ENCODE results near the gene FAF1.
A peak's percentile ranks its signal among the peaks of the same experiment; 100 is the strongest.
"Not testable (repeated sequence)": the region's sequence is repeated elsewhere in the genome, so short reads cannot be mapped to it uniquely, and the experiment has no call there.

FAF1 gene

DNA sequence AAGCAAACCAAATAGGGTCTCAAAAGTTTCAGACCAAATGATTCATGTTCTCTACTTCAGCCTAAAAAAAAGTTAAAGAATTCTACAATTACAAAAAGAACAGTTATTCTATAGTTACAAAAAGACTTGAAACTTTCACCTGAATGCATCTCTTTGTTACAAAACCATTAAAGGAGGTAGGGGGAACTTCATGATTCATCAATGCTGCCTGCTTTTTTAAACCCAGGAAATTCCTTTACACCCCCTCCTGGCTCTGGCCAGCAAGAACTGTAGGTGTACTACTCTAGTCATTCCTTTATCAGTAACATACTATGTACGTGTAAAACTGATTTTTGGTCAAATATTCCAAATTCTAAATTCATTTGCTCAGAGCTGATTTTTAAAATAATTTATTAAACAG, 5.0 kb downstream of the FAF1 start:
- peaks cover 3% of the 10 kb centered on the region; the same call in 1 of the 2 replicates for H3K36me3 ChIP-seq (ENCODE audit: control insufficient read depth, insufficient read depth, low read length)

DNA sequence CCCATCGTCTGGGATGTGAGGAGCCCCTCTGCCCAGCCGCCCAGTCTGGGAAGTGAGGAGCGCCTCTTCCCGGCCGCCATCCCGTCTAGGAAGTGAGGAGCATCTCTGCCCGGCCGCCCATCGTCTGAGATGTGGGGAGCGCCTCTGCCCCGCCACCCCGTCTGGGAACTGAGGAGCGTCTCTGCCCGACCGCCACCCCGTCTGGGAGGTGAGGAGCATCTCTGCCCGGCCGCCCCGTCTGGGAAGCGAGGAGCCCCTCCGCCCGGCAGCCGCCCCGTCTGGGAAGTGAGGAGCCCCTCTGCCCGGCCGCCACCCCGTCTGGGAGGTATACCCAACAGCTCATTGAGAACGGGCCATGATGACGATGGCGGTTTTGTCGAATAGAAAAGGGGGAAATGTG, 7.5 kb downstream of the FAF1 start:
- not testable (repeated sequence) for H3K36me3 ChIP-seq (ENCODE audit: control insufficient read depth, insufficient read depth, low read length); H3K9me3 ChIP-seq (ENCODE audit: control insufficient read depth, insufficient read depth, low read length); H3K9ac ChIP-seq (ENCODE audit: low read depth, low read length); H3K27me3 ChIP-seq (ENCODE audit: control insufficient read depth, insufficient read depth, low read length); H3K4me1 ChIP-seq (ENCODE audit: control insufficient read depth, insufficient read depth, low read length); H3K4me3 ChIP-seq (ENCODE audit: low read depth, low read length); H3K27ac ChIP-seq (ENCODE audit: low read depth, low read length)

More for the DNA sequence above, 5.0 kb downstream of the FAF1 start:
- no peaks in the 10 kb centered on the region for H3K27me3 ChIP-seq (ENCODE audit: control insufficient read depth, insufficient read depth, low read length)
- no peak overlapping the region for H3K4me3 ChIP-seq (ENCODE audit: low read depth, low read length)
- H3K9me3 ChIP-seq (ENCODE audit: control insufficient read depth, insufficient read depth, low read length) = no peaks in the 10 kb centered on the region
- H3K27ac ChIP-seq (ENCODE audit: low read depth, low read length) = peak overlapping the region; percentile 53
- H3K9ac ChIP-seq (ENCODE audit: low read depth, low read length) = no peak overlapping the region
- H3K4me1 ChIP-seq (ENCODE audit: control insufficient read depth, insufficient read depth, low read length) = 0 out of 2 replicates have a peak, but pooled peaks cover 4% of the 10 kb centered on the region

DNA sequence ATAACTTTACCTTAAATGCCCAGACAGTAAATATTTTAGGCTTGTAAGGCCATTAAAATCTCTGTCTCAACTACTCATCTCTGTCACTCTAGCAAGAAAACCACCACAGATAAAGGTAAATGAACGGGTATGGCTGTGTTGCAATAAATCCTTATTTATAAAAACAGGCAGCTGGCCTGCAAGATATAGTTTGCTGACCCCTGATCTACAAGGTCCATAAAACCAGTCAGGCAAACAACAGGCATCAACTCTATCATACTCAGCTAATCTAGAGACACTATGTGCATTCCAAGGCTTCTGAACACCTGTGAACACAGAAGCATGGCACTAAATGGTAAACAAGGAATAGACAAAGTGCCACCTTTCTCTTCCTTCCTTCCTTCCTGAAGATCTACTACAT, 9.7 kb downstream of the FAF1 start:
- Histone ChIP-seq H3K4me3 (ENCODE audit: low read depth, low read length) (no peak overlapping the region), H3K9ac (ENCODE audit: low read depth, low read length) (no peak overlapping the region), H3K36me3 (ENCODE audit: control insufficient read depth, insufficient read depth, low read length) (peaks cover under 1% of the 10 kb centered on the region; the same call in 1 of the 2 replicates), H3K27ac (ENCODE audit: low read depth, low read length) (no peak overlapping the region), H3K9me3 (ENCODE audit: control insufficient read depth, insufficient read depth, low read length) (no peaks in the 10 kb centered on the region), H3K27me3 (ENCODE audit: control insufficient read depth, insufficient read depth, low read length) (no peaks in the 10 kb centered on the region), H3K4me1 (ENCODE audit: control insufficient read depth, insufficient read depth, low read length) (no peaks in the 10 kb centered on the region)

DNA sequence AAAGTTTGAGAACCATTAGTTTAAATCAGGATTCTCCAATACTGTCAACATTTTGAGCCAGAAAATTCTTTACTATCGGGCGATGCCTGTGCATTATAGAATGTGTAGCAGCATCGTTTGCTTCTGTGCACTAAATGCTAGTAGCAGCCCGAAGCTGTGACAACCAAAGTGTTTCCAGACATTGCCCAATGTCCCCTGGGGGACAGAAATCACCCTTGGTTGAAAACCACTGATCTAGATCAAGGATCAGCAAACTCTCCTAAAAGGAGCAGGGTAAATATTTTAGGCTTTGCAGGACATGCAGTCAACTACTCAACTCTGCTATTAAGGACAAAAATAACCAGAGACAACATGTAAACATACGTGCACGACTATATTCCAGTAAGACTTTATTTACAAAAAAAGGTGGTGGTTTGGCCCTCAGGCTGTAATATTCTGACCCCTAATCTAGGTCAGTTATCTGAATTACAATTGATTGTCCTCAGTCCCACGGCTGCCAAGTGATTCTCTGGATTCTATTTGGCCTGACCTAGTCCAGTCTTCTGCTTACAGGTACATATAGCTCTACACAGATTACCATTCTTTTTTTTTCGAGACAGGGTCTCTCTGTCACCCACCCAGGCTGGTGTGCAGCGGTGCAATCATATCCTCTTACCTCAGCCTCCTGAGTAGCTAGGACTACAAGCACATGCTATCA, 10.6 kb downstream of the FAF1 start:
- Histone ChIP-seq H3K36me3 (ENCODE audit: control insufficient read depth, insufficient read depth, low read length) (no peaks in the 10 kb centered on the region), H3K27ac (ENCODE audit: low read depth, low read length) (no peak overlapping the region), H3K4me1 (ENCODE audit: control insufficient read depth, insufficient read depth, low read length) (no peaks in the 10 kb centered on the region), H3K9ac (ENCODE audit: low read depth, low read length) (no peak overlapping the region), H3K4me3 (ENCODE audit: low read depth, low read length) (no peak overlapping the region), H3K27me3 (ENCODE audit: control insufficient read depth, insufficient read depth, low read length) (no peaks in the 10 kb centered on the region), H3K9me3 (ENCODE audit: control insufficient read depth, insufficient read depth, low read length) (no peaks in the 10 kb centered on the region)

DNA sequence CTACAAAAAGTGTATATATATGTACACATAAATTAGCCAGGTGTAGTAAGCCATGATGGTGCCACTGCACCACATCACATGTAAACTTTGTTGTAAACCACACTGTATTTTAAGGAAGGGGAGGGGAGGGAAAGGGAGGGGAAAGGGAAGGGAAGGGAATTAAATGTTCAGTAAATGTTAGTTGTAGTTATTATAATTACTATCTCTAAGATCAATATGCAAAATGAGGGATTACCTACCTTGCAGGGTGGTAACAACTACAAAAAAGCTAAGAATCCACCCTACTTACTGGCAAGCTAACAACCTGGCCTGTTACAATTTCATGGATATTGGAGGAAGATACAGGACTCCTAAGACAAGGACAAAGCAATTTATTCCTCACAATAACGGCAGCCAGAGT, 17.7 kb downstream of the FAF1 start:
- Histone ChIP-seq H3K27me3 (ENCODE audit: control insufficient read depth, insufficient read depth, low read length) (no peaks in the 10 kb centered on the region), H3K27ac (ENCODE audit: low read depth, low read length) (no peak overlapping the region), H3K4me1 (ENCODE audit: control insufficient read depth, insufficient read depth, low read length) (no peaks in the 10 kb centered on the region), H3K4me3 (ENCODE audit: low read depth, low read length) (no peak overlapping the region), H3K9me3 (ENCODE audit: control insufficient read depth, insufficient read depth, low read length) (no peaks in the 10 kb centered on the region), H3K9ac (ENCODE audit: low read depth, low read length) (no peak overlapping the region), H3K36me3 (ENCODE audit: control insufficient read depth, insufficient read depth, low read length) (no peaks in the 10 kb centered on the region)

DNA sequence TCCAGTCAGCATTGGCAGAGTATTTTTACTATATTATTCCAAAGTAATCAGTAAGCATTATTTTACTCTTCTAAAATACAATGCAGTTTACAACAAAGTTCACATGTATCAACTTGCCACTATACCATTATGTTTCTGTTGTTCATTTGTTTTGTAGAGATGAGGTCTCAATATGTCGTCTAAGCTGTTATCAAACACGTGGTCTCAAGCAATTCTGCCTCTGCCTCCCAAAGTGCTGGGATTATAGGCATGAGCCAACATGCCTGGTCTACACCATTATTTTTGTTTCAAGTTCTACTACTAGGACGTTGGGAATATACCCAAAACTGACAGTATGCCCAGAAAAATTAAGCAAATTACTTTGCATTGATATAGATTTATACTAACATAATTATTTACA, 19.8 kb downstream of the FAF1 start:
- Histone ChIP-seq H3K9me3 (ENCODE audit: control insufficient read depth, insufficient read depth, low read length) (no peaks in the 10 kb centered on the region), H3K4me1 (ENCODE audit: control insufficient read depth, insufficient read depth, low read length) (peaks cover 11% of the 10 kb centered on the region), H3K27me3 (ENCODE audit: control insufficient read depth, insufficient read depth, low read length) (no peaks in the 10 kb centered on the region), H3K4me3 (ENCODE audit: low read depth, low read length) (no peak overlapping the region), H3K27ac (ENCODE audit: low read depth, low read length) (no peak overlapping the region), H3K9ac (ENCODE audit: low read depth, low read length) (no peak overlapping the region), H3K36me3 (ENCODE audit: control insufficient read depth, insufficient read depth, low read length) (no peaks in the 10 kb centered on the region)

DNA sequence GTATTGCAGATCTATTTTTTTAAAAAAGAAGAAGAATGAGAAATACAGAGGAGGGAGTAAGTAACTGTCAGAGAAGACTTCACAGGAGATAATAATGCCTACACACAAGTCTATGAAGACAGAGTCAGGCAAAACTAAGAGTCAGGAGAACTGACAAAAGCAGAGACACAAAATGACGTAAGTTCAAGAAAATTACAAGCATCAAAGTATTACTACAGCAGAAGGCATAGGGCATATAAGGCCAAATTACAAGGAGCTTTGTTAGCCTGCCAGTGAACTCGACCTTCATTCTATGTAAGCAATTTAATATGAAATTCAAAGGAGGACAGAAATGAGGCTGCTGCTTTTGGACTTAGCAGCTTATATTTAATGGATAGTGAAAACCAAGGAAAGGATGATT, 23.7 kb downstream of the FAF1 start:
- H3K4me1 ChIP-seq (ENCODE audit: control insufficient read depth, insufficient read depth, low read length) = peaks cover 11% of the 10 kb centered on the region
- no peaks in the 10 kb centered on the region for H3K27me3 ChIP-seq (ENCODE audit: control insufficient read depth, insufficient read depth, low read length)
- no peaks in the 10 kb centered on the region for H3K36me3 ChIP-seq (ENCODE audit: control insufficient read depth, insufficient read depth, low read length)
- no peak overlapping the region for H3K9ac ChIP-seq (ENCODE audit: low read depth, low read length)
- no peak overlapping the region for H3K4me3 ChIP-seq (ENCODE audit: low read depth, low read length)
- H3K27ac ChIP-seq (ENCODE audit: low read depth, low read length) = no peak overlapping the region
- no peaks in the 10 kb centered on the region for H3K9me3 ChIP-seq (ENCODE audit: control insufficient read depth, insufficient read depth, low read length)

DNA sequence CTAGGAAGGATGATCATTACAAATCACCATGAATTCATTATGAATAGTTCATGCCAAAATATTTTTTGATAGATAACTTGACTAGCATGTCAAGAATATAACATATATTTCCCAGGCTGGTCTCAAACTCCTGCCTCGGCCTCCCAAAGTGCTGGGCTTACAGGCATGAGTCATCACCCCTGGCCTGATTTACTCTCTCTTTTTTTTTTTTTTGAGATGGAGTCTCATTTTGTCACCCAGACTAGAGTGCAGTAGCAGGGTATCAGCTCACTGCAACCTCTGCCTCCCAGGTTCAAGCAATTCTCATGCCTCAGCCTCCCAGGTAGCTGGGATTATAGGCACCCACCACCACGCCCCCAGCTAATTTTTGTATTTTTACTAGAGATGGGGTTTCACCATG, 24.8 kb downstream of the FAF1 start:
- not testable (repeated sequence) for H3K27me3 ChIP-seq (ENCODE audit: control insufficient read depth, insufficient read depth, low read length)

DNA sequence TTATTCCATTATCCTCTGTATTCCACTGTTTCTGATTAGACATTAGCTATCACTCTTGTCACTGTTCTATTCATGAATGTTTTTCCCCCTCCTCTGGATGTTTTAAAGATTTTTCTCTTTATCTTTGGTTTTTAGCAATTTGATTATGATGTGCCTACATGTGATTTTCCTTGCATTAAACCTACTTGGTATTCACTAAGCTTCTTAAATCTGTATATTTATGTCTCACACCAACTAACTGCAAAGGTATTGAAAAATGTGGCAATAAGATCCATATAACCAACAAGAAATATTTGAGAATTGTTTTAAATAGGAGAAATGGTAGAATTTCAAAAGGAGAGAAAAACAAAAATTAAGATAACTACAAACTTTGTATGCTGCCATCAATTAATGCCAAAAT, 25.2 kb downstream of the FAF1 start:
- H3K27me3 ChIP-seq (ENCODE audit: control insufficient read depth, insufficient read depth, low read length) = no peaks in the 10 kb centered on the region
- peaks cover 11% of the 10 kb centered on the region for H3K4me1 ChIP-seq (ENCODE audit: control insufficient read depth, insufficient read depth, low read length)
- no peak overlapping the region for H3K27ac ChIP-seq (ENCODE audit: low read depth, low read length)
- H3K4me3 ChIP-seq (ENCODE audit: low read depth, low read length) = no peak overlapping the region
- H3K9ac ChIP-seq (ENCODE audit: low read depth, low read length) = no peak overlapping the region
- H3K9me3 ChIP-seq (ENCODE audit: control insufficient read depth, insufficient read depth, low read length) = no peaks in the 10 kb centered on the region
- no peaks in the 10 kb centered on the region for H3K36me3 ChIP-seq (ENCODE audit: control insufficient read depth, insufficient read depth, low read length)

More for the DNA sequence above, 24.8 kb downstream of the FAF1 start:
- H3K9me3 ChIP-seq (ENCODE audit: control insufficient read depth, insufficient read depth, low read length); H3K4me3 ChIP-seq (ENCODE audit: low read depth, low read length); H3K27ac ChIP-seq (ENCODE audit: low read depth, low read length); H3K9ac ChIP-seq (ENCODE audit: low read depth, low read length); H3K36me3 ChIP-seq (ENCODE audit: control insufficient read depth, insufficient read depth, low read length): not testable (repeated sequence)
- peaks cover 11% of the 10 kb centered on the region for H3K4me1 ChIP-seq (ENCODE audit: control insufficient read depth, insufficient read depth, low read length)

DNA sequence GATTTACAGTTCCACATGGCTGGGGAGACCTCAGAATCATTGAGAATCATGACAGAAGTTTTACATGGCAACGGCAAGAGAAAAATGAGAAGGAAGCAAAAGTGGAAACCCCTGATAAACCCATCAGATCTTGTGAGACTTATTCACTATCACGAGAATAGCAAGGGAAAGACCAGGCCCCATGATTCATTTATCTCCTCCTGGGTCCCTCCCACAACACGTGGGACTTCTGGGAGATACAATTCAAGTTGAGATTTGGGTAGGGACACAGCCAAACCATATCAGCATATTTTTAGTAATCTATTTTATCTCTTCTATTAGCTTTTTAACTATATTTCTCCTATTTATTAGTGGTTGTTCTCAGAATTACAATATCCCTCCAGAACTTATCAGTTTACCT, 26.3 kb downstream of the FAF1 start:
- H3K9me3 ChIP-seq (ENCODE audit: control insufficient read depth, insufficient read depth, low read length); H3K36me3 ChIP-seq (ENCODE audit: control insufficient read depth, insufficient read depth, low read length); H3K27me3 ChIP-seq (ENCODE audit: control insufficient read depth, insufficient read depth, low read length); H3K4me3 ChIP-seq (ENCODE audit: low read depth, low read length); H3K9ac ChIP-seq (ENCODE audit: low read depth, low read length); H3K27ac ChIP-seq (ENCODE audit: low read depth, low read length): not testable (repeated sequence)
- H3K4me1 ChIP-seq (ENCODE audit: control insufficient read depth, insufficient read depth, low read length) = peaks cover 11% of the 10 kb centered on the region

DNA sequence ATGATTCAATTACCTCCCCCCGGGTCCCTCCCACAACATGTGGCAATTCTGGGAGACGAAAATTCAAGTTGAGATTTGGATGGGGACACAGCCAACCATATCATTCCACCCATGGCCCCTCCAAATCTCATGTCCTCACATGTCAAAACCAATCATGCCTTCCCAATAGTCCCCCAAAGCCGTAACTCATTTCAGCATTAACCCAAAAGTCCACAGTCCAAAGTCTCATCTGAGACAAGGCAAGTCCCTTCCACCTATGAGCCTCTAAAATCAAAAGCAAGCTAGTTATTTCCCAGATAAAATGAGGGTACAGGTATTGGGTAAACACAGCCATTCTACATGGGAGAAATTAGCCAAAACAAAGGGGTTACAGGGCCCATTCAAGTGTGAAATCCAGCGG, 28.0 kb downstream of the FAF1 start:
- H3K9me3 ChIP-seq (ENCODE audit: control insufficient read depth, insufficient read depth, low read length); H3K27me3 ChIP-seq (ENCODE audit: control insufficient read depth, insufficient read depth, low read length); H3K4me3 ChIP-seq (ENCODE audit: low read depth, low read length); H3K9ac ChIP-seq (ENCODE audit: low read depth, low read length); H3K36me3 ChIP-seq (ENCODE audit: control insufficient read depth, insufficient read depth, low read length); H3K27ac ChIP-seq (ENCODE audit: low read depth, low read length): not testable (repeated sequence)
- peaks cover 11% of the 10 kb centered on the region for H3K4me1 ChIP-seq (ENCODE audit: control insufficient read depth, insufficient read depth, low read length)
